Ishikawa (cell line): ENCODE data around the gene HIGD1A.

ENCODE experiments used
- CEBPB ChIP-seq: IDR thresholded peaks from 2 replicates; pipeline ENCODE4 v1.6.1; 2012
- CREB1 ChIP-seq: IDR thresholded peaks from 2 replicates; pipeline ENCODE4 v1.6.1; 2012; ENCODE audit warnings: low read depth
- EGR1 ChIP-seq: IDR thresholded peaks from 2 replicates; pipeline ENCODE4 v1.6.1; 2012
- EP300 ChIP-seq: IDR thresholded peaks from 2 replicates; pipeline ENCODE4 v1.6.1; 2012; ENCODE audit warnings: borderline replicate concordance
- FOXM1 ChIP-seq: IDR thresholded peaks from 2 replicates; pipeline ENCODE4 v1.6.1; 2012; ENCODE audit warnings: low read depth, borderline replicate concordance
- NFIC ChIP-seq: IDR thresholded peaks from 2 replicates; pipeline ENCODE4 v1.6.1; 2012
- RAD21 ChIP-seq: IDR thresholded peaks from 2 replicates; pipeline ENCODE4 v1.6.1; 2012; ENCODE audit warnings: low read depth
- TAF1 ChIP-seq: IDR thresholded peaks from 2 replicates; pipeline ENCODE4 v1.6.1; 2012; ENCODE audit warnings: low read depth, mild to moderate bottlenecking
- TCF12 ChIP-seq: IDR thresholded peaks from 2 replicates; pipeline ENCODE4 v1.6.1; 2012; ENCODE audit warnings: low read depth
- TEAD4 ChIP-seq: IDR thresholded peaks from 2 replicates; pipeline ENCODE4 v1.6.1; 2012
- YY1 ChIP-seq: IDR thresholded peaks from 2 replicates; pipeline ENCODE4 v1.6.1; 2012; ENCODE audit warnings: low read depth
- ZBTB7A ChIP-seq: IDR thresholded peaks from 2 replicates; pipeline ENCODE4 v1.6.1; 2012; ENCODE audit warnings: low read depth
- TF ChIP-seq, protein P1 (sequence below): IDR thresholded peaks from 2 replicates; pipeline ENCODE4 v1.6.1; 2012
- TF ChIP-seq, protein P2 (sequence below): IDR thresholded peaks from 2 replicates; pipeline ENCODE4 v1.6.1; 2012
- TF ChIP-seq, protein P3 (sequence below): IDR thresholded peaks from 2 replicates; pipeline ENCODE4 v1.6.1; 2012; ENCODE audit warnings: low read depth, mild to moderate bottlenecking

The HIGD1A gene

DNA sequence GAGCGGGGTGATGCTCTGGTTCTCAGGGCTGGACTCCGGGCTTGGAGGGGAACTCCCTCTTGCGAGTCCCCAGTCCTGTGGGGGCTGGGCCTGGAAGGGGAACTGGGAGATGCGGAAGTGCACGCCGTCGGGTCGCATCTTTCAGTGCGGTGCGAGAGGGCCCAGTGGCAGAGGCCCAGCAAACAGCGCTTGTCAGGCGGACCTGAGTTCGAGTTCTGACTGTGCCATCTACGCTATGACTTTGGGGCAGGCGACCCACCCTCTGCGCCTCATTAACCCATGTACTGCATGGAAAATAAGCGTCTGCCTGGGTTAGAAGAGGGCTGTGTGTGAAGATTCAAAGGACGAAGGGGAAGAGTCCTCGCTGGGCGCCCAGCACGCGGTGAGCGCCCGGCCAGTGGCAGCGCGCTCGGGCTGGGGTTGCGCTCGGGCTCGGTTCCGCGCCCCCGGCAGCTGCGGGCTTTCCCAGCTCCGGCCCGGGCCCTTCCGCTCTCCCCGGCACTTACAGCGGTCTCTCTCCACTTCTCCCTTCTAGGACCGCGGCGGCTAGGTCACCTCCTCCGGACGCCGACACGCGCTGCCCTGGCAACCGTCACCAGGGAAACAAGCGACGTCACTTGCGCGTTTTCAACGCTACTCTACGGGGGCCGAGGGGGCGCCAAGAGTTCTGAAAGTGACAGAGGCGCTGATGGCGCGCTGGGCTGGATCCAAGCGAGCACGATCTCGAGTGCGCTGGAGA is 31.5 kb downstream of the HIGD1A start, which contains the start of gene CCDC13:
Gene CCDC13 (minus strand): TSS at position 584 of the 739 bp plus-strand sequence. CDS start 14,908 bp downstream, outside the sequence.
- TF ChIP-seq TAF1 = no peak
- TF ChIP-seq, protein P1, sequence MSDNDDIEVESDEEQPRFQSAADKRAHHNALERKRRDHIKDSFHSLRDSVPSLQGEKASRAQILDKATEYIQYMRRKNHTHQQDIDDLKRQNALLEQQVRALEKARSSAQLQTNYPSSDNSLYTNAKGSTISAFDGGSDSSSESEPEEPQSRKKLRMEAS = peak; percentile 79
- peak; percentile 78 for TF ChIP-seq CREB1
- TF ChIP-seq RAD21 = no peak
- TF ChIP-seq FOXM1 = peak; percentile 57; the same call in 1 of the 2 replicates
- TF ChIP-seq EP300 = no peak

- TF ChIP-seq ZBTB7A (no peak), CEBPB (no peak), FOXM1 (no peak), TEAD4 (no peak), EGR1 (no peak), YY1 (no peak), TAF1 (no peak), EP300 (no peak), CREB1 (no peak), TCF12 (no peak), RAD21 (no peak), NFIC (no peak)
- TF ChIP-seq, protein P1 = no peak
- TF ChIP-seq, protein P2, sequence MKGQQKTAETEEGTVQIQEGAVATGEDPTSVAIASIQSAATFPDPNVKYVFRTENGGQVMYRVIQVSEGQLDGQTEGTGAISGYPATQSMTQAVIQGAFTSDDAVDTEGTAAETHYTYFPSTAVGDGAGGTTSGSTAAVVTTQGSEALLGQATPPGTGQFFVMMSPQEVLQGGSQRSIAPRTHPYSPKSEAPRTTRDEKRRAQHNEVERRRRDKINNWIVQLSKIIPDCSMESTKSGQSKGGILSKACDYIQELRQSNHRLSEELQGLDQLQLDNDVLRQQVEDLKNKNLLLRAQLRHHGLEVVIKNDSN = no peak
- TF ChIP-seq, protein P3, sequence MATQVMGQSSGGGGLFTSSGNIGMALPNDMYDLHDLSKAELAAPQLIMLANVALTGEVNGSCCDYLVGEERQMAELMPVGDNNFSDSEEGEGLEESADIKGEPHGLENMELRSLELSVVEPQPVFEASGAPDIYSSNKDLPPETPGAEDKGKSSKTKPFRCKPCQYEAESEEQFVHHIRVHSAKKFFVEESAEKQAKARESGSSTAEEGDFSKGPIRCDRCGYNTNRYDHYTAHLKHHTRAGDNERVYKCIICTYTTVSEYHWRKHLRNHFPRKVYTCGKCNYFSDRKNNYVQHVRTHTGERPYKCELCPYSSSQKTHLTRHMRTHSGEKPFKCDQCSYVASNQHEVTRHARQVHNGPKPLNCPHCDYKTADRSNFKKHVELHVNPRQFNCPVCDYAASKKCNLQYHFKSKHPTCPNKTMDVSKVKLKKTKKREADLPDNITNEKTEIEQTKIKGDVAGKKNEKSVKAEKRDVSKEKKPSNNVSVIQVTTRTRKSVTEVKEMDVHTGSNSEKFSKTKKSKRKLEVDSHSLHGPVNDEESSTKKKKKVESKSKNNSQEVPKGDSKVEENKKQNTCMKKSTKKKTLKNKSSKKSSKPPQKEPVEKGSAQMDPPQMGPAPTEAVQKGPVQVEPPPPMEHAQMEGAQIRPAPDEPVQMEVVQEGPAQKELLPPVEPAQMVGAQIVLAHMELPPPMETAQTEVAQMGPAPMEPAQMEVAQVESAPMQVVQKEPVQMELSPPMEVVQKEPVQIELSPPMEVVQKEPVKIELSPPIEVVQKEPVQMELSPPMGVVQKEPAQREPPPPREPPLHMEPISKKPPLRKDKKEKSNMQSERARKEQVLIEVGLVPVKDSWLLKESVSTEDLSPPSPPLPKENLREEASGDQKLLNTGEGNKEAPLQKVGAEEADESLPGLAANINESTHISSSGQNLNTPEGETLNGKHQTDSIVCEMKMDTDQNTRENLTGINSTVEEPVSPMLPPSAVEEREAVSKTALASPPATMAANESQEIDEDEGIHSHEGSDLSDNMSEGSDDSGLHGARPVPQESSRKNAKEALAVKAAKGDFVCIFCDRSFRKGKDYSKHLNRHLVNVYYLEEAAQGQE = no peak
Measured at GRCh38 chr3:42771271-42771670, 33.0 kb downstream of the HIGD1A start.

GRCh38 chr3:42769477-42770131 is 34.7 kb downstream of the HIGD1A start:
- no peak for TF ChIP-seq EP300
- TF ChIP-seq ZBTB7A = no peak
- no peak for TF ChIP-seq NFIC
- TF ChIP-seq TEAD4 = no peak
- TF ChIP-seq CEBPB = no peak
- TF ChIP-seq, protein P2 = no peak
- TF ChIP-seq, protein P1 = no peak
- TF ChIP-seq, protein P3 = no peak
- no peak for TF ChIP-seq CREB1
- TF ChIP-seq TAF1 = no peak
- TF ChIP-seq YY1 = no peak
- no peak for TF ChIP-seq TCF12
- no peak for TF ChIP-seq RAD21
- no peak for TF ChIP-seq FOXM1
- no peak for TF ChIP-seq EGR1

GRCh38 chr3:42764561-42765295 is 39.6 kb downstream of the HIGD1A start:
- TF ChIP-seq, protein P1 = no peak
- TF ChIP-seq, protein P2 = no peak
- TF ChIP-seq EGR1 = no peak
- TF ChIP-seq, protein P3 = no peak
- TF ChIP-seq ZBTB7A = no peak
- no peak for TF ChIP-seq TEAD4
- TF ChIP-seq RAD21 = no peak
